Cortex of kidney (tissue), 1 donor: ENCODE measurements around the gene B9D2.

Experiments used
- DNase-seq: peaks from one replicate; lab custom pipeline; 2025; lab: John Stamatoyannopoulos, UW

B9D2 gene

GRCh38 chr19:41309180-41310032 is 54.5 kb downstream of the B9D2 start:
- no peak for DNase-seq

GRCh38 chr19:41308450-41309179 is 55.3 kb downstream of the B9D2 start:
- no peak for DNase-seq

GRCh38 chr19:41307954-41308449 is 55.9 kb downstream of the B9D2 start:
- DNase-seq: no peak

GRCh38 chr19:41307090-41307875 is 56.7 kb downstream of the B9D2 start:
- DNase-seq: no peak

- DNase-seq: no peak
Observed at GRCh38 chr19:41305927-41306793, 57.8 kb downstream of the B9D2 start.

GRCh38 chr19:41304706-41305483 is 59.1 kb downstream of the B9D2 start:
- no peak for DNase-seq
